Measurements from ENCODE around the gene PPP4R4. TPM values are rescaled to one million over a fixed set of nuclear protein-coding genes. Genes with fewer than 3 reads are reported as not detected.
"Not testable (repeated sequence)": the region's sequence is repeated elsewhere in the genome, so short reads cannot be mapped to it uniquely, and the experiment has no call there.

Gene PPP4R4
- total and polyA plus RNA-seq, 2 experiments from 2014 or later, result 3.0 to 11.1 TPM

GRCh38 chr14:94276898-94277561 lies 102.9 kb downstream of the PPP4R4 start:
- not testable (repeated sequence) for H3K27ac Mint-ChIP-seq; H3K4me3 Mint-ChIP-seq; H3K9me3 Mint-ChIP-seq; H3K4me3 ChIP-seq; DNase-seq (ENCODE audit: low spot score); H2AFZ ChIP-seq; H3K27me3 Mint-ChIP-seq (ENCODE audit: insufficient read depth, low read depth, poor library complexity); H3K27ac ChIP-seq (ENCODE audit: low read depth); H3K9me2 ChIP-seq (ENCODE audit: insufficient read depth); H3K27me3 ChIP-seq (ENCODE audit: insufficient read depth); H3K79me2 ChIP-seq (replicated peaks; ENCODE audit: insufficient read depth); H3K4me1 Mint-ChIP-seq; ATAC-seq; H3K4me2 ChIP-seq; H4K20me1 ChIP-seq (replicated peaks; ENCODE audit: insufficient read depth); H3K36me3 Mint-ChIP-seq (ENCODE audit: low read depth); H3K36me3 ChIP-seq (ENCODE audit: insufficient read depth); H3F3A ChIP-seq (replicated peaks; ENCODE audit: low read depth); H3K4me1 ChIP-seq (ENCODE audit: insufficient read depth)

- no peak overlapping the region for H3K4me3 Mint-ChIP-seq
- Histone ChIP-seq H3K4me2 (no peak overlapping the region), H3K9me2 (ENCODE audit: insufficient read depth) (no peaks in the 10 kb centered on the region), H3K27me3 (ENCODE audit: insufficient read depth) (no peaks in the 10 kb centered on the region), H3K36me3 (ENCODE audit: insufficient read depth) (no peaks in the 10 kb centered on the region), H3K4me3 (no peak overlapping the region), H3K79me2 (replicated peaks; ENCODE audit: insufficient read depth) (no peaks in the 10 kb centered on the region), H4K20me1 (replicated peaks; ENCODE audit: insufficient read depth) (no peaks in the 10 kb centered on the region), H3K4me1 (ENCODE audit: insufficient read depth) (no peaks in the 10 kb centered on the region), H3K27ac (ENCODE audit: low read depth) (no peak overlapping the region), H2AFZ (no peak overlapping the region), H3F3A (replicated peaks; ENCODE audit: low read depth) (no peaks in the 10 kb centered on the region)
- DNase-seq (ENCODE audit: low spot score) (no peak), ATAC-seq (no peak)
- TF ChIP-seq REST (IDR thresholded peaks at IDR 0.05; ENCODE audit: unreplicated experiment) (no peak), EZH2phosphoT487 (IDR thresholded peaks at IDR 0.05; ENCODE audit: unreplicated experiment) (no peak), CTCF (conservative IDR thresholded peaks at IDR 0.05; ENCODE audit: low read depth in 2 of 2) (no peak), CREB1 (CRISPR knock-in tag; IDR thresholded peaks at IDR 0.05; ENCODE audit: low read depth) (no peak)
- H3K27ac Mint-ChIP-seq, result no peak overlapping the region
- H3K4me1 Mint-ChIP-seq, result peaks cover 5% of the 10 kb centered on the region; the same call in 2 of the 3 replicates
- H3K27me3 Mint-ChIP-seq (ENCODE audit: insufficient read depth, low read depth, poor library complexity), result no peaks in the 10 kb centered on the region
- H3K36me3 Mint-ChIP-seq (ENCODE audit: low read depth), result no peaks in the 10 kb centered on the region
- H3K9me3 Mint-ChIP-seq, result no peaks in the 10 kb centered on the region
Observed at GRCh38 chr14:94278731-94279130, 104.6 kb downstream of the PPP4R4 start.

Measured in GM23338 (cell line).